HepG2 (cell line): ENCODE data around the gene PITHD1. TPM values are rescaled to one million over a fixed set of nuclear protein-coding genes. Genes with fewer than 3 reads are reported as not detected.

Source experiments
- ATAC-seq: fragments of 200-7000 bp; cut with Tn5 transposase; 3 replicates; pipeline ENCODE4 v1.9.1; 2020; ENCODE audit warnings: mild to moderate bottlenecking, moderate library complexity
- BruUV-seq: library from RNA; stranded (reverse); fragments of 400-500 nt; replicated peaks from 2 replicates; lab custom pipeline; 2021; lab: Mats Ljungman, UMichigan
- CTCF ChIA-PET: fragments of 300-600 bp; formaldehyde crosslinking; extraction: SDS; loops from one replicate; lab custom pipeline; 2021; ENCODE audit warnings: low total read pairs, inconsistent platforms, low intra/inter-chr PET ratio; lab: Yijun Ruan, JAX
- POLR2A ChIA-PET: fragments of 350-600 bp; sonication (Branson Sonifier 250); formaldehyde crosslinking; loops from one replicate; lab custom pipeline; 2020; ENCODE audit warnings: antibody characterized with exemption, inconsistent platforms; lab: Yijun Ruan, JAX
- DNase-seq: peaks from one replicate; pipeline ENCODE4 v3.0.0-alpha.2; 2015; ENCODE audit warnings: low spot score
- FAIRE-seq: peaks from 3 replicates; lab custom pipeline; 2011; peaks lifted over from hg19 to GRCh38; lab: Jason Lieb, UNC
- H2AFZ ChIP-seq: one replicate; pipeline ENCODE4 v1.6.1; 2011; ENCODE audit warnings: low read length, inconsistent platforms
- H3K27ac ChIP-seq: fragments of 300-600 bp; 3 replicates; pipeline ENCODE4 v1.8.0; 2011; ENCODE audit warnings: mixed run types, mild to moderate bottlenecking, mixed read lengths, low read length, inconsistent platforms; ENCODE audit not compliant: insufficient read depth; ENCODE audit errors: extremely low read length
- H3K27me3 ChIP-seq, 2 experiments: fragments of 200-600 bp in 1 of 2; 2 replicates in 1 of 2; 3 replicates in 1 of 2; pipeline versions ENCODE4 v1.6.0 to v1.8.0; 2011; ENCODE audit warnings: low read length in 2 of 2, mild to moderate bottlenecking in 2 of 2, moderate library complexity in 2 of 2, inconsistent platforms in 1 of 2; ENCODE audit not compliant: insufficient read depth in 2 of 2, control insufficient read depth in 1 of 2
- H3K36me3 ChIP-seq, 2 experiments: fragments of 200-600 bp in 1 of 2; replicated peaks in 1 of 2; 2 replicates in 1 of 2; 3 replicates in 1 of 2; pipeline versions ENCODE4 v1.5.1 to v1.8.0; 2011; ENCODE audit warnings: low read length in 2 of 2, inconsistent platforms in 1 of 2; ENCODE audit not compliant: insufficient read depth in 2 of 2, control insufficient read depth in 1 of 2
- H3K4me1 ChIP-seq: 2 replicates; pipeline ENCODE4 v1.5.1; 2012; ENCODE audit warnings: low read length, inconsistent platforms; ENCODE audit not compliant: insufficient read depth
- H3K4me2 ChIP-seq: 2 replicates; pipeline ENCODE4 v1.6.0; 2011; ENCODE audit warnings: low read depth, low read length, inconsistent platforms
- H3K4me3 ChIP-seq, 3 experiments: fragments of 200-600 bp in 1 of 3; sonication (generic), shearing (Covaris generic) in 1 of 3; replicated peaks in 1 of 3; 2 replicates each; pipeline ENCODE4 v1.5.1; 2011 to 2016; ENCODE audit warnings: low read length in 3 of 3, inconsistent platforms in 2 of 3, low read depth in 2 of 3, mild to moderate bottlenecking in 2 of 3, control low read depth in 1 of 3, mixed read lengths in 1 of 3; ENCODE audit not compliant: insufficient read depth in 1 of 3
- H3K79me2 ChIP-seq: one replicate; pipeline ENCODE4 v1.6.1; 2011; ENCODE audit warnings: low read length, inconsistent platforms; ENCODE audit not compliant: insufficient read depth
- H3K9ac ChIP-seq: 2 replicates; pipeline ENCODE4 v1.6.0; 2011; ENCODE audit warnings: mild to moderate bottlenecking, low read depth, low read length, inconsistent platforms; ENCODE audit not compliant: insufficient read depth
- H3K9me3 ChIP-seq: 2 replicates; pipeline ENCODE4 v1.5.1; 2012; ENCODE audit warnings: mild to moderate bottlenecking, low read length
- H4K20me1 ChIP-seq: 2 replicates; pipeline ENCODE4 v1.6.0; 2011; ENCODE audit warnings: inconsistent platforms, mild to moderate bottlenecking, low read length, moderate library complexity; ENCODE audit not compliant: insufficient read depth
- FOSL2 ChIP-seq: sonication (generic); formaldehyde crosslinking; IDR thresholded peaks from 2 replicates; pipeline ENCODE4 v1.4.0; 2020; ENCODE audit warnings: missing genetic modification reagents
- FOXC1 ChIP-seq: sonication (generic); formaldehyde crosslinking; IDR thresholded peaks from 2 replicates; pipeline ENCODE4 v1.8.0; 2022; ENCODE audit warnings: mild to moderate bottlenecking, missing genetic modification reagents, borderline replicate concordance
- FOXP1 ChIP-seq, 2 experiments: fragments of 450-650 bp in 1 of 2; IDR thresholded peaks; 2 replicates each; pipeline ENCODE4 v1.6.1; 2017 to 2018; ENCODE audit warnings: antibody characterized with exemption in 1 of 2
- GATAD2A ChIP-seq: IDR thresholded peaks from 2 replicates; pipeline ENCODE4 v1.6.1; 2016
- HES4 ChIP-seq: sonication (generic); formaldehyde crosslinking; IDR thresholded peaks from 2 replicates; pipeline ENCODE4 v1.9.0; 2021; ENCODE audit warnings: mild to moderate bottlenecking, missing genetic modification reagents, borderline replicate concordance
- HOXA7 ChIP-seq: sonication (generic); formaldehyde crosslinking; IDR thresholded peaks from 2 replicates; pipeline ENCODE4 v1.8.1; 2022; ENCODE audit warnings: mild to moderate bottlenecking, missing genetic modification reagents, moderate library complexity
- KDM4B ChIP-seq: sonication (generic); formaldehyde crosslinking; IDR thresholded peaks from 2 replicates; pipeline ENCODE4 v1.4.0; 2020; ENCODE audit warnings: missing genetic modification reagents
- TEAD3 ChIP-seq: optimal IDR thresholded peaks from 2 replicates; pipeline ENCODE3; 2016; ENCODE audit warnings: borderline replicate concordance
- ZNF333 ChIP-seq: sonication (generic); formaldehyde crosslinking; IDR thresholded peaks from 2 replicates; pipeline ENCODE4 v1.4.0; 2020; ENCODE audit warnings: mild to moderate bottlenecking, missing genetic modification reagents, borderline replicate concordance
- WGBS: methylation state at CpG from one replicate; pipeline ENCODE4 v1.1.6; 2017; ENCODE audit warnings: low lambda C conversion rate; 5-methylcytosine and 5-hydroxymethylcytosine counted together
- in situ Hi-C: cut with HindIII; loops from 2 replicates; pipeline ENCODE4 v1.10.0; 2017; ENCODE audit warnings: low pct_unique_long_range_greater_than_20kb; ENCODE audit not compliant: extremely low pct_ligation_motif_present
- intact Hi-C: fragments of 100-400 bp; cut with micrococcal nuclease; formaldehyde crosslinking; loops from one replicate; pipeline ENCODE4 v1.10.0; 2022; ENCODE audit not compliant: unreplicated experiment
- polyA plus RNA-seq, 8 experiments: library from polyadenylated mRNA; depleted of rRNA in 3 of 8; stranded (reverse) in 7 of 8; unstranded in 1 of 8; fragments of >200 nt; fragmentation: Illumina TruSeq in 4 of 8; extraction: Trizol in 4 of 8; gene quantifications; 2 replicates each; pipeline versions ENCODE4 v1.2.1 to v1.2.3, GENCODE V29; 2011 to 2016; ENCODE audit warnings: low read depth in 4 of 8, missing spikeins in 1 of 8, mixed read lengths in 1 of 8; ENCODE audit not compliant: insufficient read depth in 1 of 8
- total RNA-seq, 5 experiments: library from RNA; depleted of rRNA; stranded (reverse); fragments of >200 nt; fragmentation: Illumina TruSeq; extraction: Trizol; gene quantifications; 2 replicates each; pipeline ENCODE4 v1.2.3, GENCODE V29; 2016; ENCODE audit warnings: low read depth in 1 of 5
- TF ChIP-seq, protein P1 (sequence below): IDR thresholded peaks from 2 replicates; pipeline ENCODE4 v1.6.1; 2016; ENCODE audit warnings: missing biosample characterization, missing genetic modification reagents, low read depth
- TF ChIP-seq, protein P2 (sequence below): sonication (generic); formaldehyde crosslinking; IDR thresholded peaks from 2 replicates; pipeline ENCODE4 v1.5.0; 2020; ENCODE audit warnings: missing genetic modification reagents

PITHD1 gene
- total and polyA plus RNA-seq, 2 of the 13 experiments (the other 11 are each of a cell fraction or from before 2014, with no cell fraction given): 28.0 to 37.3 TPM

DNA sequence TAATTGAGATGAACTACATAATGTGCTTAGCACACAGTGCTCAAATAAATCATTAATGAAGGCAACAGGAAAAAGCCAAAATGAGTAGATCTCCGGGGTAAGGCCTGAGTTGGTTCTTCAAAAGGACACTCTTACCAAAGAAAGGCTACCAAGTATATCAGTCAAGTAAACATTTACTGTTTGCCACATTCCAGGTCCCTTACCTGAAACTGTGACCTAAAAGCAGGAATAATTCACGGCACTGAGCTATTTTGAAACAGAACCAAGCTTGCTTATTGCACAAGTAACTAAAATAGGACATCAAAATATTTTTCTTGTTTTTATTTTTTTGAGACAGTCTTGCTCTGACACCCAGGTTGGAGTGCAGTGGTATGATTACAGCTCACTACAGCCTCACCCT is 2.0 kb upstream of the PITHD1 start:
- TF ChIP-seq HES4: no peak
- TF ChIP-seq TEAD3 (CRISPR knock-in tag): peak; percentile 61
- TF ChIP-seq FOXP1 (IDR thresholded peaks at IDR 0.05): no peak
- TF ChIP-seq FOXP1 (CRISPR knock-in tag; IDR thresholded peaks at IDR 0.05): 0 out of 2 replicates have a peak, but pooled peaks have one; percentile 12
- TF ChIP-seq, protein P1, sequence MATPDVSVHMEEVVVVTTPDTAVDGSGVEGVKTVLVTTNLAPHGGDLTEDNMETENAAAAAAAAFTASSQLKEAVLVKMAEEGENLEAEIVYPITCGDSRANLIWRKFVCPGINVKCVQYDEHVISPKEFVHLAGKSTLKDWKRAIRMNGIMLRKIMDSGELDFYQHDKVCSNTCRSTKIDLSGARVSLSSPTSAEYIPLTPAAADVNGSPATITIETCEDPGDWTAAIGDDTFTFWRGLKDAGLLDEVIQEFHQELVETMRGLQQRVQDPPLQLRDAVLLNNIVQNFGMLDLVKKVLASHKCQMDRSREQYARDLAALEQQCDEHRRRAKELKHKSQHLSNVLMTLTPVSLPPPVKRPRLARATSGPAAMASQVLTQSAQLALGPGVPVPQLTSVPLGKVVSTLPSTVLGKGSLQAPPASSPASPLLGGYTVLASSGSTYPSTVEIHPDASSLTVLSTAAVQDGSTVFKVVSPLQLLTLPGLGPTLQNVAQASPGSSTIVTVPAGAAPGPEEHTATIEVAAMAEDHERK (CRISPR knock-in tag): no peak
- TF ChIP-seq KDM4B: no peak
- TF ChIP-seq, protein P2, sequence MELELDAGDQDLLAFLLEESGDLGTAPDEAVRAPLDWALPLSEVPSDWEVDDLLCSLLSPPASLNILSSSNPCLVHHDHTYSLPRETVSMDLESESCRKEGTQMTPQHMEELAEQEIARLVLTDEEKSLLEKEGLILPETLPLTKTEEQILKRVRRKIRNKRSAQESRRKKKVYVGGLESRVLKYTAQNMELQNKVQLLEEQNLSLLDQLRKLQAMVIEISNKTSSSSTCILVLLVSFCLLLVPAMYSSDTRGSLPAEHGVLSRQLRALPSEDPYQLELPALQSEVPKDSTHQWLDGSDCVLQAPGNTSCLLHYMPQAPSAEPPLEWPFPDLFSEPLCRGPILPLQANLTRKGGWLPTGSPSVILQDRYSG (CRISPR knock-in tag): no peak
- TF ChIP-seq GATAD2A (CRISPR knock-in tag): 0 out of 2 replicates have a peak, but pooled peaks have one; percentile 15
- no peak for TF ChIP-seq ZNF333 (CRISPR knock-in tag)
- no peak for TF ChIP-seq HOXA7
- TF ChIP-seq FOSL2 (CRISPR knock-in tag): no peak
- TF ChIP-seq FOXC1: no peak
- Histone ChIP-seq H3K4me2 (peak overlapping the region; percentile 89), H3K4me1 (peaks cover 68% of the 10 kb centered on the region), H4K20me1 (no peaks in the 10 kb centered on the region; the same call in none of the 2 replicates), H2AFZ (no peak overlapping the region), H3K36me3 (peaks cover 0 to 4% of the 10 kb centered on the region in 2 experiments; a peak in 1 of 5 replicates), H3K9me3 (no peaks in the 10 kb centered on the region), H3K9ac (peak overlapping the region; percentile 87; the same call in 1 of the 2 replicates), H3K27me3 (no peaks in the 10 kb centered on the region; a peak in 1 of 5 replicates), H3K27ac (no peak overlapping the region), H3K79me2 (peaks cover 44% of the 10 kb centered on the region), H3K4me3 (no peak overlapping the region)
- intact Hi-C loops: loop anchor here (10.0 kb wide), 1 partner anchor 89 kb away; the partner anchor contains the start of gene FUCA1
- ChIA-PET POLR2A (interaction anchor here (1.8 to 7.9 kb wide), 4 partner anchors 14 to 48 kb away, joined by 4 to 154 read pairs (median 66); partner anchors contain the start of genes ELOA, GALE, HMGCL and LYPLA2), CTCF (no interaction called here)
- in situ Hi-C loops: no loop called here
- no peak for DNase-seq
- FAIRE-seq: peak; percentile 23
- 28% methylated on average over 2 of the region's 2 CpGs for WGBS
- ATAC-seq: no peak
- no TSS peak for BruUV-seq
